Measurements from ENCODE around the gene MCUB.

DNA sequence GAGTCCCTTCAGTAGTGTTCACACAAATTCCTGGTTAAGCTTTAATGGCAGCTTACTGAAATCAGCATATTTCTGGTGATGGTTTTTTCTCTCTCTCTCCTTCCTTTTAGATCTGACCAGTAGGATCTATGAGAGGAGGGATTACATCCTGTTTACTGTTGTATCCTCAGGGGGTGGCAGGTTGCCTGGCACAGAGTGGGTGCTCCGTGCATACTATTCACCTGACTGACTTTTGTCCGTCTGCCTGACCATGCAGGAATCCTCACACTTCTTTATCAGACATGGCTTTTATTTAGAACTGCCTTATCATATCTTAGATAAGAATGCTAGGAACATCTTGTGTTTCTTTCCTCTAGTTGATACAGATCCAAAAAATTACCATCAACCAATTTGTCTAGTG, 29.6 kb downstream of the MCUB start:
- TF ChIP-seq, protein P1, sequence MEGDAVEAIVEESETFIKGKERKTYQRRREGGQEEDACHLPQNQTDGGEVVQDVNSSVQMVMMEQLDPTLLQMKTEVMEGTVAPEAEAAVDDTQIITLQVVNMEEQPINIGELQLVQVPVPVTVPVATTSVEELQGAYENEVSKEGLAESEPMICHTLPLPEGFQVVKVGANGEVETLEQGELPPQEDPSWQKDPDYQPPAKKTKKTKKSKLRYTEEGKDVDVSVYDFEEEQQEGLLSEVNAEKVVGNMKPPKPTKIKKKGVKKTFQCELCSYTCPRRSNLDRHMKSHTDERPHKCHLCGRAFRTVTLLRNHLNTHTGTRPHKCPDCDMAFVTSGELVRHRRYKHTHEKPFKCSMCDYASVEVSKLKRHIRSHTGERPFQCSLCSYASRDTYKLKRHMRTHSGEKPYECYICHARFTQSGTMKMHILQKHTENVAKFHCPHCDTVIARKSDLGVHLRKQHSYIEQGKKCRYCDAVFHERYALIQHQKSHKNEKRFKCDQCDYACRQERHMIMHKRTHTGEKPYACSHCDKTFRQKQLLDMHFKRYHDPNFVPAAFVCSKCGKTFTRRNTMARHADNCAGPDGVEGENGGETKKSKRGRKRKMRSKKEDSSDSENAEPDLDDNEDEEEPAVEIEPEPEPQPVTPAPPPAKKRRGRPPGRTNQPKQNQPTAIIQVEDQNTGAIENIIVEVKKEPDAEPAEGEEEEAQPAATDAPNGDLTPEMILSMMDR (IDR thresholded peaks at IDR 0.05) = no peak
- TF ChIP-seq POLR2A (IDR thresholded peaks at IDR 0.05) = no peak

Data from adrenal gland (tissue), 5 donors.